K562 (cell line): ENCODE measurements around the gene RNF150. TPM values are rescaled to one million over a fixed set of nuclear protein-coding genes. Genes with fewer than 3 reads are reported as not detected.

ENCODE experiments used
- ATAC-seq: fragments of 200-7000 bp; cut with Tn5 transposase; 3 replicates; pipeline ENCODE4 v1.9.1; 2020; ENCODE audit warnings: moderate library complexity
- BruUV-seq: library from RNA; stranded (reverse); fragments of 400-500 nt; replicated peaks from 2 replicates; lab custom pipeline; 2021; lab: Mats Ljungman, UMichigan
- CTCF ChIA-PET: fragments of 300-600 bp; formaldehyde crosslinking; extraction: SDS; loops from one replicate; lab custom pipeline; 2021; ENCODE audit warnings: low intra/inter-chr PET ratio; lab: Yijun Ruan, JAX
- POLR2A ChIA-PET: fragments of 300-600, 350-650 bp; sonication (Branson Sonifier 250); formaldehyde crosslinking; extraction: SDS; loops from one replicate; lab custom pipeline; 2021; ENCODE audit warnings: antibody characterized with exemption, inconsistent platforms; lab: Yijun Ruan, JAX
- DNase-seq, 4 experiments: peaks; one replicate each; pipeline versions ENCODE4 v3.0.0 to v3.0.0-alpha.2; 2011 to 2018; ENCODE audit warnings: low spot score in 3 of 4, mixed read lengths in 3 of 4; ENCODE audit errors: extremely low read depth in 1 of 4
- FAIRE-seq: peaks from 2 replicates; lab custom pipeline; 2011; peaks lifted over from hg19 to GRCh38; lab: Jason Lieb, UNC
- H2AFZ ChIP-seq: 2 replicates; pipeline ENCODE4 v1.6.0; 2011; ENCODE audit warnings: low read depth, low read length, control low read depth, inconsistent platforms
- H3K27ac ChIP-seq: fragments of 200-600 bp; 3 replicates; pipeline ENCODE4 v1.8.0; 2011; ENCODE audit warnings: low read depth, mild to moderate bottlenecking, control low read depth, inconsistent platforms, low read length, moderate library complexity, mixed read lengths; ENCODE audit errors: extremely low read depth
- H3K27me3 ChIP-seq, 2 experiments: fragments of 300-600 bp in 1 of 2; 2 replicates in 1 of 2; 3 replicates in 1 of 2; pipeline versions ENCODE4 v1.6.0 to v1.8.0; 2011; ENCODE audit warnings: inconsistent platforms in 2 of 2, low read length in 2 of 2, mild to moderate bottlenecking in 1 of 2, mixed read lengths in 1 of 2, moderate library complexity in 1 of 2; ENCODE audit not compliant: control insufficient read depth in 2 of 2, insufficient read depth in 2 of 2
- H3K36me3 ChIP-seq: fragments of 300-600 bp; 3 replicates; pipeline ENCODE4 v1.8.0; 2011; ENCODE audit warnings: mild to moderate bottlenecking, low read length, inconsistent platforms; ENCODE audit not compliant: control insufficient read depth, insufficient read depth
- H3K4me1 ChIP-seq, 2 experiments: fragments of 200-600 bp in 1 of 2; replicated peaks in 1 of 2; 2 replicates in 1 of 2; 3 replicates in 1 of 2; pipeline versions ENCODE4 v1.5.1 to v1.8.0; 2011; ENCODE audit warnings: inconsistent platforms in 2 of 2, low read length in 2 of 2, mild to moderate bottlenecking in 1 of 2, mixed read lengths in 1 of 2, moderate library complexity in 1 of 2; ENCODE audit not compliant: control insufficient read depth in 2 of 2, insufficient read depth in 2 of 2
- H3K4me2 ChIP-seq: 2 replicates; pipeline ENCODE4 v1.6.1; 2011; ENCODE audit warnings: low read length, control low read depth, inconsistent platforms, mixed read lengths; ENCODE audit not compliant: insufficient read depth
- H3K4me3 ChIP-seq: fragments of 200-600 bp; sonication (generic), shearing (Covaris generic); 2 replicates; pipeline ENCODE4 v1.5.1; 2016; ENCODE audit warnings: control low read depth, inconsistent platforms
- H3K79me2 ChIP-seq: fragments of 200-600 bp; 3 replicates; pipeline ENCODE4 v1.8.0; 2011; ENCODE audit warnings: low read length, inconsistent platforms; ENCODE audit not compliant: control insufficient read depth, insufficient read depth
- H3K9ac ChIP-seq, 2 experiments: 2 replicates each; pipeline versions ENCODE4 v1.6.0 to v1.6.1; 2011; ENCODE audit warnings: low read depth in 2 of 2, low read length in 2 of 2, control low read depth in 1 of 2, inconsistent platforms in 1 of 2, mild to moderate bottlenecking in 1 of 2, mixed read lengths in 1 of 2; ENCODE audit not compliant: insufficient read depth in 1 of 2
- H3K9me1 ChIP-seq: one replicate; pipeline ENCODE4 v1.6.0; 2011; ENCODE audit warnings: inconsistent platforms, mild to moderate bottlenecking, low read length, moderate library complexity; ENCODE audit not compliant: control insufficient read depth, insufficient read depth
- H3K9me3 ChIP-seq: replicated peaks from 2 replicates; pipeline ENCODE4 v1.5.1; 2011; ENCODE audit warnings: low read depth, low read length, inconsistent platforms; ENCODE audit not compliant: control insufficient read depth, insufficient read depth
- H4K20me1 ChIP-seq: replicated peaks from 2 replicates; pipeline ENCODE4 v1.6.1; 2011; ENCODE audit warnings: low read length, inconsistent platforms, mixed read lengths; ENCODE audit not compliant: control insufficient read depth, insufficient read depth
- CBX1 ChIP-seq: sonication (generic); IDR thresholded peaks from 2 replicates; pipeline ENCODE4 v1.6.1; 2016; ENCODE audit warnings: antibody characterized with exemption, low read depth, mild to moderate bottlenecking
- SAP30 ChIP-seq: fragments of 200-600 bp; sonication (generic); IDR thresholded peaks from 2 replicates; pipeline ENCODE4 v1.6.1; 2012; ENCODE audit warnings: borderline replicate concordance, low read depth, mild to moderate bottlenecking, moderate library complexity, low read length, control low read depth, inconsistent platforms; ENCODE audit not compliant: insufficient read depth, poor library complexity, severe bottlenecking
- ZNF561 ChIP-seq: fragments of 450-650 bp; formaldehyde crosslinking; conservative IDR thresholded peaks from 2 replicates; pipeline ENCODE4 v1.4.0; 2020; ENCODE audit warnings: mild to moderate bottlenecking, moderate library complexity
- ZSCAN32 ChIP-seq: fragments of 450-650 bp; formaldehyde crosslinking; IDR thresholded peaks from 2 replicates; pipeline ENCODE4 v1.4.0; 2020; ENCODE audit warnings: mild to moderate bottlenecking, moderate library complexity
- WGBS: fragments of 100-300 bp; shearing (Covaris generic); methylation state at CpG from one replicate; pipeline ENCODE4 v1.1.6; 2016; ENCODE audit warnings: low coverage, mixed read lengths; ENCODE audit not compliant: insufficient coverage; ENCODE audit errors: missing lambda C conversion rate; 5-methylcytosine and 5-hydroxymethylcytosine counted together
- in situ Hi-C: fragments of 300-500 bp; cut with MboI; formaldehyde crosslinking; loops from 4 replicates; pipeline ENCODE4 v1.15.0; 2018; ENCODE audit warnings: inconsistent platforms, mixed read lengths
- intact Hi-C: fragments of 100-400 bp; cut with micrococcal nuclease; formaldehyde crosslinking; loops from 2 replicates; pipeline ENCODE4 v1.14.2; 2022
- polyA plus RNA-seq, 8 experiments: library from polyadenylated mRNA; depleted of rRNA in 4 of 8; stranded (reverse) in 5 of 8; unstranded in 3 of 8; fragments of >200 nt; fragmentation: Nextera tagmentation in 2 of 8; fragmentation: Illumina TruSeq in 1 of 8; extraction: Ambion mirVana in 2 of 8; extraction: Trizol in 1 of 8; gene quantifications; 2 replicates each; pipeline versions ENCODE4 v1.2.1 to v1.2.3, GENCODE V29; 2011 to 2014; ENCODE audit warnings: inconsistent platforms in 1 of 8, missing spikeins in 1 of 8
- total RNA-seq, 7 experiments: library from RNA; depleted of rRNA in 6 of 7; stranded (reverse); fragments of >200 nt in 6 of 7; fragmentation: Illumina TruSeq in 2 of 7; extraction: Trizol in 2 of 7; gene quantifications; 2 replicates each; pipeline versions ENCODE4 v1.2.1 to v1.2.3, GENCODE V29; 2011 to 2021; ENCODE audit warnings: low replicate concordance in 1 of 7
- TF ChIP-seq, protein P1 (sequence below): sonication (generic); formaldehyde crosslinking; IDR thresholded peaks from 2 replicates; pipeline ENCODE4 v1.5.0; 2020; ENCODE audit warnings: missing genetic modification reagents
- TF ChIP-seq, protein P2 (sequence below): fragments of 150-350 bp; IDR thresholded peaks from 2 replicates; pipeline ENCODE4 v1.6.1; 2014; ENCODE audit warnings: low read depth, mild to moderate bottlenecking, low read length, borderline replicate concordance

The RNF150 gene
- total and polyA plus RNA-seq, 9 of the 15 experiments (the other 6 are each of a cell fraction or from before 2014, with no cell fraction given) = 0.09 TPM; not detected in 8

DNA sequence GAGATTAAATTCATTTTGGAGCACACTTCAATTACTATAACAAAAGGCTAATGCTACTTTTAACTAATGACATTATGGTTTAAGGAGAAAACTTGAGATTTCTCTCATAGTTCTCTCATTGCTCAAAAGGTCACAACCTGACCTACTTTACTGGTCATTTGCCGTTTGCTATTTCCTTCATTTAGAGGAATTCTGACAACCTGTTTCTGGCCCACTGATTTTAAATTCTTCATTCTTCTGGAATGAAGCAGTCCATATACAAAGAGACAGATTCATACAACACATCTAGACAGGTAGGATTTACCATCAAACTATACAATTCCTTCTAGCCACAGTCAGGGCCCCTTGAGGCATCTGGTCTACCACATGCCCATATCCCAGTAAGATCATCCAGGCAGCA lies 14.2 kb downstream of the RNF150 start:
- ChIA-PET CTCF (no interaction called here), POLR2A (no interaction called here)
- Histone ChIP-seq H3K4me3 (no peak overlapping the region), H3K4me1 (no peaks in the 10 kb centered on the region; a peak in 1 of 5 replicates), H3K9me1 (no peaks in the 10 kb centered on the region), H3K36me3 (no peaks in the 10 kb centered on the region), H3K27me3 (no peaks in the 10 kb centered on the region), H3K79me2 (no peaks in the 10 kb centered on the region), H3K9me3 (no peaks in the 10 kb centered on the region), H3K4me2 (no peak overlapping the region), H4K20me1 (no peaks in the 10 kb centered on the region), H3K27ac (no peak overlapping the region), H3K9ac (no peak overlapping the region), H2AFZ (no peak overlapping the region)
- TF ChIP-seq SAP30 (no peak), CBX1 (no peak), ZNF561 (CRISPR knock-in tag) (no peak)
- ATAC-seq = no peak
- no peak for DNase-seq
- 26% methylated on average over 1 of the region's 1 CpG for WGBS
- intact Hi-C loops (no loop called here), in situ Hi-C loops (no loop called here)
- no peak for FAIRE-seq
- BruUV-seq = no TSS peak

GRCh38 chr4:141118381-141118780 lies 14.9 kb downstream of the RNF150 start:
- TF ChIP-seq, protein P1, sequence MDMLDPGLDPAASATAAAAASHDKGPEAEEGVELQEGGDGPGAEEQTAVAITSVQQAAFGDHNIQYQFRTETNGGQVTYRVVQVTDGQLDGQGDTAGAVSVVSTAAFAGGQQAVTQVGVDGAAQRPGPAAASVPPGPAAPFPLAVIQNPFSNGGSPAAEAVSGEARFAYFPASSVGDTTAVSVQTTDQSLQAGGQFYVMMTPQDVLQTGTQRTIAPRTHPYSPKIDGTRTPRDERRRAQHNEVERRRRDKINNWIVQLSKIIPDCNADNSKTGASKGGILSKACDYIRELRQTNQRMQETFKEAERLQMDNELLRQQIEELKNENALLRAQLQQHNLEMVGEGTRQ = no peak
- no peak for TF ChIP-seq ZSCAN32 (CRISPR knock-in tag)
- TF ChIP-seq, protein P2, sequence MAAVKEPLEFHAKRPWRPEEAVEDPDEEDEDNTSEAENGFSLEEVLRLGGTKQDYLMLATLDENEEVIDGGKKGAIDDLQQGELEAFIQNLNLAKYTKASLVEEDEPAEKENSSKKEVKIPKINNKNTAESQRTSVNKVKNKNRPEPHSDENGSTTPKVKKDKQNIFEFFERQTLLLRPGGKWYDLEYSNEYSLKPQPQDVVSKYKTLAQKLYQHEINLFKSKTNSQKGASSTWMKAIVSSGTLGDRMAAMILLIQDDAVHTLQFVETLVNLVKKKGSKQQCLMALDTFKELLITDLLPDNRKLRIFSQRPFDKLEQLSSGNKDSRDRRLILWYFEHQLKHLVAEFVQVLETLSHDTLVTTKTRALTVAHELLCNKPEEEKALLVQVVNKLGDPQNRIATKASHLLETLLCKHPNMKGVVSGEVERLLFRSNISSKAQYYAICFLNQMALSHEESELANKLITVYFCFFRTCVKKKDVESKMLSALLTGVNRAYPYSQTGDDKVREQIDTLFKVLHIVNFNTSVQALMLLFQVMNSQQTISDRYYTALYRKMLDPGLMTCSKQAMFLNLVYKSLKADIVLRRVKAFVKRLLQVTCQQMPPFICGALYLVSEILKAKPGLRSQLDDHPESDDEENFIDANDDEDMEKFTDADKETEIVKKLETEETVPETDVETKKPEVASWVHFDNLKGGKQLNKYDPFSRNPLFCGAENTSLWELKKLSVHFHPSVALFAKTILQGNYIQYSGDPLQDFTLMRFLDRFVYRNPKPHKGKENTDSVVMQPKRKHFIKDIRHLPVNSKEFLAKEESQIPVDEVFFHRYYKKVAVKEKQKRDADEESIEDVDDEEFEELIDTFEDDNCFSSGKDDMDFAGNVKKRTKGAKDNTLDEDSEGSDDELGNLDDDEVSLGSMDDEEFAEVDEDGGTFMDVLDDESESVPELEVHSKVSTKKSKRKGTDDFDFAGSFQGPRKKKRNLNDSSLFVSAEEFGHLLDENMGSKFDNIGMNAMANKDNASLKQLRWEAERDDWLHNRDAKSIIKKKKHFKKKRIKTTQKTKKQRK = no peak
- intact Hi-C loops (no loop called here), in situ Hi-C loops (no loop called here)
- no peak for FAIRE-seq
- H3K9ac ChIP-seq = no peak overlapping the region
- WGBS = 14% methylated on average over 2 of the region's 2 CpGs
- no peaks in the 10 kb centered on the region for H3K36me3 ChIP-seq
- H3K27me3 ChIP-seq = no peaks in the 10 kb centered on the region
- ATAC-seq = no peak
- no TSS peak for BruUV-seq
- 0 out of 2 replicates have a peak overlapping the region, but pooled peaks have one; percentile 30 for H2AFZ ChIP-seq
- no peaks in the 10 kb centered on the region for H3K9me1 ChIP-seq
- H3K79me2 ChIP-seq = no peaks in the 10 kb centered on the region
- H4K20me1 ChIP-seq = no peaks in the 10 kb centered on the region
- H3K4me2 ChIP-seq = no peak overlapping the region
- no peaks in the 10 kb centered on the region; a peak in 1 of 5 replicates for H3K4me1 ChIP-seq
- H3K27ac ChIP-seq = no peak overlapping the region
- CTCF ChIA-PET = no interaction called here
- H3K4me3 ChIP-seq = no peak overlapping the region
- POLR2A ChIA-PET = no interaction called here
- no peaks in the 10 kb centered on the region for H3K9me3 ChIP-seq
- no peak for DNase-seq
